ENCODE data around the gene CIAPIN1.
"Not testable (repeated sequence)": the region's sequence is repeated elsewhere in the genome, so short reads cannot be mapped to it uniquely, and the experiment has no call there.

The CIAPIN1 gene

GRCh38 chr16:57440551-57440950, 6.6 kb downstream of the CIAPIN1 start:
- not testable (repeated sequence) for DNase-seq (ENCODE audit: low read depth)

GRCh38 chr16:57439947-57440346, 7.2 kb downstream of the CIAPIN1 start:
- DNase-seq (ENCODE audit: low read depth): not testable (repeated sequence)

GRCh38 chr16:57435838-57436237, 11.3 kb downstream of the CIAPIN1 start:
- no peak for DNase-seq (ENCODE audit: low read depth)

GRCh38 chr16:57434003-57434402, 13.2 kb downstream of the CIAPIN1 start:
- DNase-seq (ENCODE audit: low read depth): no peak

- no peak for DNase-seq (ENCODE audit: low read depth)
Measured at GRCh38 chr16:57432989-57433388, 14.2 kb downstream of the CIAPIN1 start.

DNA sequence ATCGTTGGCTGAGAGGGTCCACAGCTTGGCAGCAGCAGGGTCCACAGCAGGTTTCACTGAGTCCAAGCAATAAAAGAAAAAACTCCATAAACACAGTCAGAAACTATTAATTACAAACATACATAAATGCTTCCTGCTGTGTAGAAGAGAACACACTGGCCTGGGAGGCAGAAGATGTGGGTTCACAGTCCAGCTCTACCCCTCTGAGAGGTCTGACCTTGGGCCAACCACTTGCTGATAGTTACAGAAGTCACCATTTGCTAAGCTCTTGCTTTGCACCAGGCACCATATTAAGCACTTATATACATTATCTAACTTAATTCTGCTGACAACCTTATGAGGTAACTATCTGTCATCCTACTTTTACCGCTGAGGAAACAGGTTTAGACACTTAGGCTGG, 14.7 kb downstream of the CIAPIN1 start:
- no peak for DNase-seq (ENCODE audit: low read depth)

- no peak for DNase-seq (ENCODE audit: low read depth)
Measured at GRCh38 chr16:57430955-57431354, 16.2 kb downstream of the CIAPIN1 start.

- DNase-seq (ENCODE audit: low read depth): no peak
Measured at GRCh38 chr16:57427824-57428223, 19.4 kb downstream of the CIAPIN1 start.

DNA sequence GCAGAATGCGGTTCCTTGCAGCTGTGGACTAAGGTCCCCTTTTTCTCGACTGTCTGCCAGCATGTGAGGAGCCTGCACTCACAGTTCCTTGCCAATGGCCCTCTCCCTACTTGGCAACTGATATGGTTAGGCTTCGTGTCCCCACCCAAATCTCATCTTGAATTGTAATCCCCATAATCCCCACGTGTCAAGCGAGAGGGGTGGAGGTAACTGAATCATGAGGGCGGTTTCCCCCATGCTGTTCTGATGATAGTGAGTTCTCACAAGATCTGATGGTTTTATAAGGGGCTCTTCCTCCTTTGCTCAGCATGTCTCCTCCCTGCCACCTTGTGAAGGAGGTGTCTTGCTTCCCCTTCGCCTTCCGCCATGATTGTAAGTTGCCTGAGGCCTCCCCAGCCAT, 19.9 kb downstream of the CIAPIN1 start:
- DNase-seq (ENCODE audit: low read depth): no peak

GRCh38 chr16:57426356-57426755, 20.8 kb downstream of the CIAPIN1 start:
- no peak for DNase-seq (ENCODE audit: low read depth)

DNA sequence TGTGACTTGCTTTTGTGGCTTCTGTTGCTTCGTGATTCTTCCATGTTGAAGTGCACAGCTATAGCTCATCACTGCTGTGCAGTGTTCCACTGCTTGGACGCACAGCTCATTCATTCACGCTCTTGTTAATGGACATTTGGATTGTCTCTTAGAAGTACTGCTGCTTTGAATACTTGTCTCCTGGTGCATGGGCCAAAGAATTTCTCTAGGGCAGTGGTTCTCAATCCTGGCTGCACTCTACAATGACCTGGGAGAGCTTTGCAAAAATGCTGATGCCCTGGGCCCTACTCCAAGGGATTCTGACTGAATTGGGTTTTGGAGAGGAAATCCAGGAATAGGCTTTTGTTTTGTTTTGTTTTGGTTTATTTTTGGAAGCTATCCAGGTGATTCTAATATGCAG, 22.6 kb downstream of the CIAPIN1 start:
- no peak for DNase-seq (ENCODE audit: low read depth)

- no peak for DNase-seq (ENCODE audit: low read depth)
Measured at GRCh38 chr16:57423152-57423551, 24.0 kb downstream of the CIAPIN1 start.

DNA sequence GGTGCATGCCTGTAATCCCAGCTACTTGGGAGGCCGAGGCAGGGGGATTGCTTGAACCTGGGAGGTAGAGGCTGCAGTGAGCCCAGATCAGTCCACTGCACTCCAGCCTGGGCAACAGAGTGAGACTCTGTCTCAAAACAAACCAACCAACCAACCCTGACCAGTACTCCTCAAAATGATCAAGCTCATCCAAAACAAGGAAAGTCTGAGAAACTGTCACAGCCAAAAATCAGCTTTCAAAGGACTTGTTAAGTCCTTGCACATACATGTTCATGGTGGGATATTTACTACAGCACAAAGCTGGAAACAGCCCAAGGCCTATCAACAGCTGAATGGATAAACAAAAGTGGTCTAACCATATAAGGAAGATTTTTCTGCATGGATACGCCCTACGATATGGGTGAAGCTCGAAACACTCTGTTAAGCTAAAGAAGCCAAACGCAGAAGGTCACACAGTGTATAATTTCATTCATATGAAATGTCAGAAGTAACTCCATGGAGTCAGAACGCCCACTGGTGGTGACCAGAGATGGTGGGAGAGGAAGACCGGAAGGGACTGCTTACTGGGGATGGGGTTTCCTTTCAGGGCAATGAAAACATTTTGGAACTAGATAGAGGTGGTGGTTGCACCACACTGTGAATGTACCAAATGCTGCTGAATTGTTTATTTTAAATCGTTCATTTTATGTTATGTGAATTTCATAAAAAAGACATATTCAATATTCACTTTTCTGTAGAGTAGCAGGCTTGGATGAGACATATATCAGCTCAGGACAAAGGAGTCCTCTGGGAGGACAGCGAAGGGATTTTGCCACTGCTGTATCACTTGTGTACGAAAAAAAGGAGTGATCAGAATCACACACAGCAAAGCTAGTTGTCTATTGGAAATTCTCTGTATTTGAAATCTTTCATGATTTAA, 24.9 kb downstream of the CIAPIN1 start:
- DNase-seq (ENCODE audit: low read depth): no peak

DNA sequence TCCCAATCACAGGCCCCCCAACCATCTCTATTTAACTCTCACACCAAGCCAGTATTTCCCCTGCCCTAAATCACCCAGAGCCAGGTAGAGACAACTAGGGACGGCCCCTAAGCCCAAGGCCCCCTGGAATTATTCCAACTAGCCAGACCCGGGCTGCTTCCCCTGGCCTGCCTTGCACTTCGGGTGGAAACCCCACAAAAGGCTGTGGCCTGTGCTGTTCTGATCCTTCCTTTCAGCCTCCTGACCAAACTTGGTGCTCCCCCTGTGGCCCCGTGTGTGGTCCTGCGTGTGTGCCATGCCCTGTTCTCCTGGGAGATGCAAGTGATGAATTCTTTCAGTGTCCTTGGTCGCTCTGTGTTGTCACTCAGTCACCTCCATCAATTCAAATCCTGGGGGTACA, 27.7 kb downstream of the CIAPIN1 start:
- DNase-seq (ENCODE audit: low read depth): no peak

GRCh38 chr16:57416084-57416483, 31.1 kb downstream of the CIAPIN1 start:
- no peak for DNase-seq (ENCODE audit: low read depth)

DNA sequence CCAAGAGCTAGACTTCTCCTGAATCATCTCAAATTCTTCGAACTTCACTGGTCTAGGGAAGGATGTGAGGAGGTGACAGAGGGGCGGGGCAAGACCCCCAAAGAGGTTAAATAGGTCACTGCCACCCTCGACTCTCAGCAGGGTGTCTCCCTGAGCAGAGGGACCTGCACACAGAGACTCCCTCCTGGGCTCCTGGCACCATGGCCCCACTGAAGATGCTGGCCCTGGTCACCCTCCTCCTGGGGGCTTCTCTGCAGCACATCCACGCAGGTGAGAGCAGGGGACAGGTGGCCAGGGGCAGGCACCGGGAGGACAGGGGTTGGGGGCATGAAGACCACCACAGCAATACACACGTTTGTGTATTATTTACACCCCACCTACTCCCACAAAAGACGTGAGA, 33.5 kb downstream of the CIAPIN1 start:
- DNase-seq (ENCODE audit: low read depth): no peak

- no peak for DNase-seq (ENCODE audit: low read depth)
Measured at GRCh38 chr16:57413301-57413730, 33.9 kb downstream of the CIAPIN1 start.

- no peak for DNase-seq (ENCODE audit: low read depth)
Measured at GRCh38 chr16:57412584-57412983, 34.6 kb downstream of the CIAPIN1 start.

DNA sequence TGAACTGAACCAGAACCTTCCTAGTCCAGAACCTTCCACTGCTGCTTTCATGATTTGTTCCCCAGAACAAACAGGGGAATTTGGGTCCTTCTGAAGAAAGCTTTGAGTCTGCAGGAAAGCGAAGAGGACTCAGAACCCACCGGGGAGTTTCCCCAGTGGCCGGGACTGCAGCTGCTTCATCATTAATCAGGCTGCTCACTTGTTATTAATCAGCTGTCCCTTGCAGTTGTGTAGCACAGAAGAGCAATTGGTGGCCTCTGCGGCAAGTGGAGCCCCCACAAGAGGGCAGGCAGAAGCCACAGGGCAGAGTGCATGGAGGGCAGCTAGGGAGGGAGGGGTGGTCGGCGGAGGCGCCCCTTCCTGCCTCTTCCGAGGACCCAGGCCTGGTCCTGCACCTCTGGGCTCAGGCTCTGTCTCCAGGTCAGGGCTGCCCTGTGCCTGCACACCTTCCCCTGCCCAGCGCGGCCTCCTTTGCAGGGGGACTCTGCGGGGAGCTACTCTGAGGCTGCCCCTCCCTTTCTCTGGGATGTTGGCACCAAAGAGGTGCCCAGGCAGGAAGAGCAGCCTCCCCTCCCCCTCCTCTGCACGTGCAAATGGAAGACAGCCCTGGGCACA, 35.7 kb downstream of the CIAPIN1 start:
- DNase-seq (ENCODE audit: low read depth): no peak

- DNase-seq (ENCODE audit: low read depth): no peak
Measured at GRCh38 chr16:57409870-57410587, 37.2 kb downstream of the CIAPIN1 start.

- no peak for DNase-seq (ENCODE audit: low read depth)
Measured at GRCh38 chr16:57409065-57409464, 38.1 kb downstream of the CIAPIN1 start.

- no peak for DNase-seq (ENCODE audit: low read depth)
Measured at GRCh38 chr16:57407521-57408353, 39.4 kb downstream of the CIAPIN1 start.
